Stomach (tissue), 9 donors: Measurements from ENCODE around the gene HOXB8. TPM values are rescaled to one million over a fixed set of nuclear protein-coding genes. Genes with fewer than 3 reads are reported as not detected.

ENCODE experiments used
- DNase-seq, 2 donors: peaks; one replicate each; pipeline versions ENCODE4 v3.0.0 to v3.0.0-alpha.2; 2013 to 2019
- H3K27ac ChIP-seq, 5 donors: fragments of 200-600 bp in 4 of 5; sonication (generic) in 4 of 5; one replicate each; pipeline ENCODE4 v1.5.1; 2013 to 2019; ENCODE audit warnings: mild to moderate bottlenecking in 1 of 5, moderate library complexity in 1 of 5
- H3K27me3 ChIP-seq, 3 donors: fragments of 200-600 bp; sonication (generic); one replicate each; pipeline ENCODE4 v1.5.1; 2017 to 2019; ENCODE audit warnings: mixed run types in 1 of 3
- H3K36me3 ChIP-seq, 4 donors: fragments of 200-600 bp; sonication (generic); 1 replicate in 3 of 4; 2 replicates in 1 of 4; pipeline ENCODE4 v1.5.1; 2016 to 2019
- H3K4me1 ChIP-seq, 4 donors: fragments of 200-600 bp; sonication (generic); one replicate each; pipeline ENCODE4 v1.5.1; 2016 to 2019
- H3K4me3 ChIP-seq, 4 donors: fragments of 200-600 bp; sonication (generic) in 3 of 4; one replicate each; pipeline ENCODE4 v1.5.1; 2016 to 2019; ENCODE audit warnings: mild to moderate bottlenecking in 1 of 4
- H3K9me3 ChIP-seq, 4 donors: fragments of 200-600 bp; sonication (generic); one replicate each; pipeline ENCODE4 v1.5.1; 2016 to 2019
- EP300 ChIP-seq: sonication (generic); formaldehyde crosslinking; IDR thresholded peaks from one replicate; pipeline ENCODE4 v1.6.1; 2017; ENCODE audit warnings: antibody characterized with exemption
- POLR2A ChIP-seq, 4 donors: fragments of 450-650 bp; IDR thresholded peaks; one replicate each; pipeline ENCODE4 v1.6.1; 2016; ENCODE audit warnings: antibody characterized with exemption in 4 of 4, control low read depth in 2 of 4, mild to moderate bottlenecking in 1 of 4, moderate library complexity in 1 of 4
- POLR2AphosphoS5 ChIP-seq, 3 donors: sonication (generic); formaldehyde crosslinking; IDR thresholded peaks; one replicate each; pipeline ENCODE4 v1.6.1; 2016; ENCODE audit warnings: antibody characterized with exemption in 3 of 3
- WGBS, 5 donors: extraction: QIAGEN DNeasy Blood & Tissue Kit in 3 of 5; methylation state at CpG; one replicate each; pipeline versions ENCODE4 v1.1.5 to v1.1.7; 2013 to 2018; 5-methylcytosine and 5-hydroxymethylcytosine counted together
- intact Hi-C: fragments of 100-400 bp; cut with DNase I; formaldehyde crosslinking; loops from one replicate; pipeline ENCODE4 v1.15.1; 2023; ENCODE audit warnings: low total_unique reads
- polyA plus RNA-seq, 3 donors: library from polyadenylated mRNA; stranded (reverse); fragments of 200-250 nt; gene quantifications; one replicate each; pipeline ENCODE4 v1.2.3, GENCODE V29; 2013
- small RNA-seq, 4 donors: library from RNA; depleted of rRNA; stranded (forward); fragments of <200 nt; gene quantifications; one replicate each; pipeline ENCODE3, GENCODE V24; 2016
- total RNA-seq, 5 donors: library from RNA; depleted of rRNA; stranded (reverse); fragments of >200 nt; gene quantifications; one replicate each; pipeline versions ENCODE4 v1.1.0 to v1.2.3, GENCODE V29; 2014 to 2016
- TF ChIP-seq, protein P1 (sequence below), 7 experiments: fragments of 450-650 bp in 4 of 7; fragments of 200-600 bp in 3 of 7; sonication (generic) in 3 of 7; IDR thresholded peaks; one replicate each; pipeline ENCODE4 v1.5.1; 2016 to 2019; ENCODE audit warnings: antibody characterized with exemption in 7 of 7, control low read depth in 2 of 7, mild to moderate bottlenecking in 1 of 7
- donor health status: healthy with polysubstance abuse.
- donor health status: Bipolar disorder and iron deficiency.
- donor health status: healthy.

HOXB8 gene
- total and polyA plus RNA-seq, 8 donors, result 0.46 to 13.0 (median 1.3) TPM; not detected in 1

DNA sequence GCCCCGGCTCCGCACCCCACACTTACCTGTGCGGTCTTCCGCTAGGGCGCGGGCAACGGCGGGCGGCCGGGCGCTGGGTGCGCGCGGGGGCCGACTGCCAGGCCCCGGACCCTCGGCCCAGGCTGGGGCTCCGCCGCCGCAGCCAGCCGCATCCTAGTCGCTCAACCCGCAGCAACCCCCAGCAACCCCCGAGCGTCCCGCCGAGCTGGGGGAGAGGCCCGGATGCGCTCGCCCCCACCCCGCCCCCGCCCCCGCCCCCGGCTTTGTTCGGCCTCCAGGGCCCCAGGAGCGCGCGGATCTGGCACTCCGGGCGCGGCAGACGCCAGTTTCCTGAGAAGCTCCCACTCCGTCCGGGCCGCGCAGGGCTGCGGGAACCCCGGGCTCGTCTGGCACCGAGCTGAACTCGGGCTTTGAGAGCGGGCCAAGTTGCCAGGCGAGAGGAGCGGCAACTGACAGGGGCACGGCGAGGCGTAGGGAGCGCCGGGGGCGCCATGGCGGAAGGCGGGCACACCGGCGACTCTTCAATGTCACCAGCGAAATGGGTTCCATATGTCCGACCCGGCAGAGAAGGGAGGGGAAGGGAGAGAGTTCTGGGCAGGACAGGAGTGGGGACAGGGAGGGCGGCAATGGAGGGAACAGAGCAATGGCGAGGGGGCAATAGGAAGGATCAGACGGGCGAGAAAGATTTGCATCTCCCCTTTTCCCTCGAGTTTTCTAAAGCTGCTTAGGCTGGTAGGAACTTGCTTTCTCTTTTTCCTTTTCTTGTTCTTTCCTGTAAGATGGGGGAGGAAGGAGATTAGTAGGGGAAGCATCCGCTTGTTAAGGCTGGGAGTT is 50.7 kb downstream of the HOXB8 start:
- DNase-seq, result no peak

DNA sequence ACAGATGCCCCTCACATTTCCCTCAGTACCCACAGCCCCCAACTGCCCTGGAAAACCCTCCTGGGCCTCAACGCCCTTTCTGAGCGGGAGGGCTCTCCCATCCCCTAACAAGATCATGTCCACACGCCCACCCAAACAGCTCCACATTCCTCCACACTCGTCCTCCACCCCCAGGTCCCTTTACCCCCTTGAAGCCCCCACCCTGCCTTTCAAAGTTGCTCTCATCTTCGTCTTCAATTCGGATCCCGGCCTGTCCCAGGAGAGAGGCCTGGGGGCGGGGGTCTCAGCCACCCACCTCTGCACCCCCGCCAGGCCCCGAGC is 51.3 kb downstream of the HOXB8 start:
- no peaks in the 10 kb centered on the region for H3K9me3 ChIP-seq
- H3K36me3 ChIP-seq, result no peaks in the 10 kb centered on the region
- peaks cover 45 to 99% (median 73%) of the 10 kb centered on the region in 4 donors for H3K4me1 ChIP-seq
- H3K4me3 ChIP-seq, result peak overlapping the region; percentile 39 to 47 (median 44)
- H3K27me3 ChIP-seq, result peaks cover 0 to 90% (median 31%) of the 10 kb centered on the region in 3 donors
- 23 to 28% (median 24%) methylated on average over 9 to 10 of the region's 10 CpGs for WGBS, 5 donors
- TF ChIP-seq POLR2AphosphoS5 (IDR thresholded peaks at IDR 0.05), result no peak
- TF ChIP-seq EP300, result no peak
- TF ChIP-seq POLR2A (IDR thresholded peaks at IDR 0.05), result no peak
- TF ChIP-seq, protein P1, sequence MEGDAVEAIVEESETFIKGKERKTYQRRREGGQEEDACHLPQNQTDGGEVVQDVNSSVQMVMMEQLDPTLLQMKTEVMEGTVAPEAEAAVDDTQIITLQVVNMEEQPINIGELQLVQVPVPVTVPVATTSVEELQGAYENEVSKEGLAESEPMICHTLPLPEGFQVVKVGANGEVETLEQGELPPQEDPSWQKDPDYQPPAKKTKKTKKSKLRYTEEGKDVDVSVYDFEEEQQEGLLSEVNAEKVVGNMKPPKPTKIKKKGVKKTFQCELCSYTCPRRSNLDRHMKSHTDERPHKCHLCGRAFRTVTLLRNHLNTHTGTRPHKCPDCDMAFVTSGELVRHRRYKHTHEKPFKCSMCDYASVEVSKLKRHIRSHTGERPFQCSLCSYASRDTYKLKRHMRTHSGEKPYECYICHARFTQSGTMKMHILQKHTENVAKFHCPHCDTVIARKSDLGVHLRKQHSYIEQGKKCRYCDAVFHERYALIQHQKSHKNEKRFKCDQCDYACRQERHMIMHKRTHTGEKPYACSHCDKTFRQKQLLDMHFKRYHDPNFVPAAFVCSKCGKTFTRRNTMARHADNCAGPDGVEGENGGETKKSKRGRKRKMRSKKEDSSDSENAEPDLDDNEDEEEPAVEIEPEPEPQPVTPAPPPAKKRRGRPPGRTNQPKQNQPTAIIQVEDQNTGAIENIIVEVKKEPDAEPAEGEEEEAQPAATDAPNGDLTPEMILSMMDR (IDR thresholded peaks at IDR 0.05), result no peak
- peak overlapping the region; percentile 11 to 95 (median 93) for H3K27ac ChIP-seq
- no peak for DNase-seq
- intact Hi-C loops, result no loop called here

More for the DNA sequence above, 50.7 kb downstream of the HOXB8 start:
- TF ChIP-seq POLR2A (IDR thresholded peaks at IDR 0.05) (no peak), EP300 (no peak), POLR2AphosphoS5 (IDR thresholded peaks at IDR 0.05) (no peak)
- TF ChIP-seq, protein P1 (IDR thresholded peaks at IDR 0.05), result no peak
- H3K36me3 ChIP-seq, result no peaks in the 10 kb centered on the region
- intact Hi-C loops, result no loop called here
- peak overlapping the region; percentile 30 to 95 (median 93) for H3K27ac ChIP-seq
- 9 to 34% (median 16%) methylated on average over 23 to 73 of the region's 73 CpGs for WGBS, 5 donors
- peaks cover 0 to 90% (median 37%) of the 10 kb centered on the region in 3 donors for H3K27me3 ChIP-seq
- H3K9me3 ChIP-seq, result no peaks in the 10 kb centered on the region
- H3K4me1 ChIP-seq, result peaks cover 45 to 98% (median 73%) of the 10 kb centered on the region in 4 donors
- peak overlapping the region; percentile 39 to 47 (median 44) for H3K4me3 ChIP-seq

DNA sequence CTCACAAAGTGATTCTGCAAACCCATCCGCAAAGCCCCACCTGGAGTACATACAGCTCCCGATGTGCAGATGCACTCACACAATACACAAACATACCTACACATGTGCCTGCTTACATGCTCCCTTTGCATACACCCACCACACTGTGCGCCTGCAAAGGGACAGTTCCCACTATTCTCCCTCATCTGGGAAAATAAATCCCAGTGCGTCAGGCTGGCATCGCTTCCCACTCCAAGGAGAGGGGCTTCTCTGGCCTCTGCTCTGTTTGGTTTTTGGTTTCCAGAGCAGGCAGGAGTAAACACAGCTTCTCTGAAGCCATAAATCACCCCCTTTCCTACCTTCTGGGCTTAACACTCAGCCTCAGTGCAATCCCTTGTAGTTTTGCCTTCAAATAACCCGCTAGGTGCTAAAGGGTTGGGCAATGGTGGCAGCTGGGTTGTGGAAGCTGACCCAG is 51.7 kb downstream of the HOXB8 start:
- DNase-seq, result no peak
- H3K4me1 ChIP-seq, result peaks cover 45 to 99% (median 72%) of the 10 kb centered on the region in 4 donors
- no peaks in the 10 kb centered on the region for H3K36me3 ChIP-seq
- peak overlapping the region; percentile 11 to 95 (median 93) for H3K27ac ChIP-seq
- WGBS, 5 donors, result 41 to 60% (median 54%) methylated on average over 6 of the region's 6 CpGs
- H3K4me3 ChIP-seq, result peak overlapping the region; percentile 39 to 47 (median 44)
- TF ChIP-seq EP300 (no peak), POLR2A (IDR thresholded peaks at IDR 0.05) (no peak), POLR2AphosphoS5 (IDR thresholded peaks at IDR 0.05) (no peak)
- TF ChIP-seq, protein P1 (IDR thresholded peaks at IDR 0.05), result no peak
- intact Hi-C loops, result no loop called here
- H3K27me3 ChIP-seq, result peaks cover 0 to 90% (median 28%) of the 10 kb centered on the region in 3 donors
- no peaks in the 10 kb centered on the region for H3K9me3 ChIP-seq

DNA sequence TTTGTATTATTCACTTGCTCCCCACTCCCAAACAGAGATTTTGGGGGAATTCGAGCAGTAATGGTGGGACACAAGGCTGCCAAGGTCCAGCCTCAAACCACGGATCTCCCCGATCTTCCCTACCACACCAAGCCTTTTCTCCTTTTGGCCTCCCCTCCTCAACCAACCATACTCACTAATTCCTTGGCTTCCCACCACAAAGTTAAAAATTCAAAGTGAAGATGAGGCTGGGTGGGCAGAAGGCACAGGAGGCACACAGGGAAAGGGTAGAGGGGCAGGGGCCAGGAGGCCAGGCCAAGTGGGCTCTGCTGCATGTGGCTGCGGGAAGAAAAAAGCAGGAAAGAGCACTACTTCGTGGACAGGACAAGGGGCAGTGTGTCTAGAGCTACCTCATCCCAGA is 52.2 kb downstream of the HOXB8 start:
- Histone ChIP-seq H3K4me3 (peak overlapping the region in 2 of 4 donors; percentile 39 to 46), H3K4me1 (peaks cover 45 to 99% (median 73%) of the 10 kb centered on the region in 4 donors), H3K27me3 (peaks cover 0 to 90% (median 28%) of the 10 kb centered on the region in 3 donors), H3K9me3 (no peaks in the 10 kb centered on the region), H3K36me3 (no peaks in the 10 kb centered on the region), H3K27ac (peak overlapping the region in 3 of 5 donors; percentile 93 to 95 (median 93))
- intact Hi-C loops, result no loop called here
- DNase-seq, result no peak
- no peak for TF ChIP-seq POLR2A (IDR thresholded peaks at IDR 0.05)
- no peak for TF ChIP-seq EP300
- TF ChIP-seq, protein P1 (IDR thresholded peaks at IDR 0.05), result no peak
- TF ChIP-seq POLR2AphosphoS5 (IDR thresholded peaks at IDR 0.05), result no peak
- 42 to 52% (median 50%) methylated on average over 5 of the region's 5 CpGs for WGBS, 5 donors

Small RNAs within 50 kb of the gene (small RNA-seq; reads per million reads assigned to genes)
- gene MIR196A1, result 0 reads per million in 4 donors

Other genes with a start within 250 kb of the HOXB8 start
- 1 to 10 TPM in 3 of 5 donors, not detected in 2; 2.4 to 4.1 (median 3.2) TPM for gene SKAP1, start 185.1 kb downstream of the HOXB8 start, total RNA-seq
- gene SKAP1, start 185.1 kb downstream of the HOXB8 start, polyA plus RNA-seq, result 1 to 10 TPM; 2.7 to 4.4 (median 3.2) TPM
- gene HOXB1, start 84.3 kb downstream of the HOXB8 start, total RNA-seq, result not detected
- gene HOXB1, start 84.3 kb downstream of the HOXB8 start, polyA plus RNA-seq, result under 1 TPM in 1 of 3 donors, not detected in 2; 0.28 TPM
- 10 to 100 TPM in 3 of 5 donors, 1 to 10 TPM in 2; 6.7 to 83.0 (median 10.5) TPM for gene HOXB2, start 70.2 kb downstream of the HOXB8 start, total RNA-seq
- 10 to 100 TPM; 11.3 to 22.2 (median 13.4) TPM for gene HOXB2, start 70.2 kb downstream of the HOXB8 start, polyA plus RNA-seq
- 1 to 10 TPM in 1 of 5 donors, under 1 TPM in 2, not detected in 2; 0.45 to 5.1 (median 0.58) TPM for gene HOXB4, start 36.9 kb downstream of the HOXB8 start, total RNA-seq
- 1 to 10 TPM; 1.7 to 4.6 (median 2.6) TPM for gene HOXB4, start 36.9 kb downstream of the HOXB8 start, polyA plus RNA-seq
- 10 to 100 TPM in 4 of 5 donors, 1 to 10 TPM in 1; 6.1 to 77.6 (median 17.0) TPM for gene HOXB3, start 25.1 kb downstream of the HOXB8 start, total RNA-seq
- 1 to 10 TPM; 2.8 to 9.5 (median 3.8) TPM for gene HOXB3, start 25.1 kb downstream of the HOXB8 start, polyA plus RNA-seq
- gene HOXB5, start 21.5 kb downstream of the HOXB8 start, total RNA-seq, result 10 to 100 TPM in 2 of 5 donors, under 1 TPM in 2, not detected in 1; 0.43 to 50.4 (median 6.2) TPM
- 1 to 10 TPM; 2.2 to 2.7 (median 2.4) TPM for gene HOXB5, start 21.5 kb downstream of the HOXB8 start, polyA plus RNA-seq
- 100 to 1,000 TPM in 1 of 5 donors, 10 to 100 TPM in 3, 1 to 10 TPM in 1; 4.2 to 150 (median 11.9) TPM for gene HOXB6, start 10.3 kb downstream of the HOXB8 start, total RNA-seq
- 10 to 100 TPM in 1 of 3 donors, 1 to 10 TPM in 2; 5.7 to 10.2 (median 7.8) TPM for gene HOXB6, start 10.3 kb downstream of the HOXB8 start, polyA plus RNA-seq
- 10 to 100 TPM in 1 of 5 donors, 1 to 10 TPM in 4; 1.8 to 16.5 (median 2.3) TPM for gene HOXB7, start 4.3 kb downstream of the HOXB8 start, total RNA-seq
- 1 to 10 TPM; 1.0 to 8.2 (median 2.8) TPM for gene HOXB7, start 4.3 kb downstream of the HOXB8 start, polyA plus RNA-seq
- gene HOXB9, start 11.1 kb upstream of the HOXB8 start, total RNA-seq, result 10 to 100 TPM in 1 of 5 donors, not detected in 4; 11.3 TPM
- not detected for gene HOXB9, start 11.1 kb upstream of the HOXB8 start, polyA plus RNA-seq
- not detected for gene PRAC1, start 107.2 kb upstream of the HOXB8 start, total RNA-seq
- not detected for gene PRAC1, start 107.2 kb upstream of the HOXB8 start, polyA plus RNA-seq
- not detected for gene PRAC2, start 107.9 kb upstream of the HOXB8 start, total RNA-seq
- not detected for gene PRAC2, start 107.9 kb upstream of the HOXB8 start, polyA plus RNA-seq
- gene HOXB13, start 113.5 kb upstream of the HOXB8 start, total RNA-seq, result under 1 TPM in 1 of 5 donors, not detected in 4; 0.29 TPM
- under 1 TPM in 1 of 3 donors, not detected in 2; 0.15 TPM for gene HOXB13, start 113.5 kb upstream of the HOXB8 start, polyA plus RNA-seq
- gene TTLL6, start 201.9 kb upstream of the HOXB8 start, total RNA-seq, result 10 to 100 TPM in 1 of 5 donors, 1 to 10 TPM in 2, not detected in 2; 1.5 to 11.0 (median 1.8) TPM
- gene TTLL6, start 201.9 kb upstream of the HOXB8 start, polyA plus RNA-seq, result under 1 TPM in 1 of 3 donors, not detected in 2; 0.48 TPM
- gene CALCOCO2, start 215.7 kb upstream of the HOXB8 start, total RNA-seq, result 100 to 1,000 TPM in 1 of 5 donors, 10 to 100 TPM in 4; 55.4 to 109 (median 72.2) TPM
- 10 to 100 TPM; 43.0 to 67.8 (median 58.8) TPM for gene CALCOCO2, start 215.7 kb upstream of the HOXB8 start, polyA plus RNA-seq